GM12864 (cell line): Measurements from ENCODE around the gene WLS.

Experiments used
- DNase-seq: peaks from one replicate; pipeline ENCODE4 v3.0.0-alpha.2; 2011; ENCODE audit warnings: low read depth
- H3K4me3 ChIP-seq: 2 replicates; pipeline ENCODE4 v1.5.1; 2011; ENCODE audit warnings: mild to moderate bottlenecking, low read depth, low read length, control low read depth
- TF ChIP-seq, protein P1 (sequence below): IDR thresholded peaks from 2 replicates; pipeline ENCODE4 v1.5.1; 2011; ENCODE audit warnings: low read depth, mild to moderate bottlenecking, moderate library complexity, low read length, control low read depth, inconsistent platforms; ENCODE audit errors: missing control alignments

WLS gene

GRCh38 chr1:68081775-68082283 lies 150.5 kb downstream of the WLS start:
- DNase-seq: no peak
- TF ChIP-seq, protein P1, sequence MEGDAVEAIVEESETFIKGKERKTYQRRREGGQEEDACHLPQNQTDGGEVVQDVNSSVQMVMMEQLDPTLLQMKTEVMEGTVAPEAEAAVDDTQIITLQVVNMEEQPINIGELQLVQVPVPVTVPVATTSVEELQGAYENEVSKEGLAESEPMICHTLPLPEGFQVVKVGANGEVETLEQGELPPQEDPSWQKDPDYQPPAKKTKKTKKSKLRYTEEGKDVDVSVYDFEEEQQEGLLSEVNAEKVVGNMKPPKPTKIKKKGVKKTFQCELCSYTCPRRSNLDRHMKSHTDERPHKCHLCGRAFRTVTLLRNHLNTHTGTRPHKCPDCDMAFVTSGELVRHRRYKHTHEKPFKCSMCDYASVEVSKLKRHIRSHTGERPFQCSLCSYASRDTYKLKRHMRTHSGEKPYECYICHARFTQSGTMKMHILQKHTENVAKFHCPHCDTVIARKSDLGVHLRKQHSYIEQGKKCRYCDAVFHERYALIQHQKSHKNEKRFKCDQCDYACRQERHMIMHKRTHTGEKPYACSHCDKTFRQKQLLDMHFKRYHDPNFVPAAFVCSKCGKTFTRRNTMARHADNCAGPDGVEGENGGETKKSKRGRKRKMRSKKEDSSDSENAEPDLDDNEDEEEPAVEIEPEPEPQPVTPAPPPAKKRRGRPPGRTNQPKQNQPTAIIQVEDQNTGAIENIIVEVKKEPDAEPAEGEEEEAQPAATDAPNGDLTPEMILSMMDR: no peak
- no peak overlapping the region for H3K4me3 ChIP-seq

DNA sequence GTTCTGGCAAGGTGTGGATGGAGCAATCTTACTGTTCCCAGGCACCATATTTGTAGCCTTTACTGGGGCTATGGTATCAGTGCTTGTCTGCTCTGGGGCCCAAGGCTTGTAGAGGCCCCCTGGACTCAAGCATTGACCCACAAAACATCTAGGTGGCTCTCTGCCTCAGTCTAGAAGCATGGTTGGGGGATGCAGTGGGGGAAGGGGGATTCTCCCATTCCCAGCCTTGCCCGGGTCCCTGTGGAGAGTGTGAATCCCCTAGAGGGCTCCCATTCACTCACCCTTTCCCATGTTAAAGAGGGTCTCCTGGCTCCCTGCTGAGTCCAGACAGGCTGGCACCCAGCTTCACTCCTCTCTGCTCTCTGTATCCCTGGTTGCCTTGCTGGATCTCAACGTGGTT lies 153.7 kb downstream of the WLS start:
- TF ChIP-seq, protein P1: no peak
- DNase-seq: no peak
- H3K4me3 ChIP-seq: no peak overlapping the region
